ENCODE data around the gene KIF26B.
"Not testable (repeated sequence)": the region's sequence is repeated elsewhere in the genome, so short reads cannot be mapped to it uniquely, and the experiment has no call there.

Gene KIF26B

GRCh38 chr1:245704341-245704740, 549.6 kb downstream of the KIF26B start:
- Histone ChIP-seq H3K36me3 (ENCODE audit: control insufficient read depth, low read depth, low read length) (no peaks in the 10 kb centered on the region), H3K4me3 (ENCODE audit: low read length) (no peak overlapping the region), H3K9me3 (ENCODE audit: control insufficient read depth, low read depth, low read length) (no peaks in the 10 kb centered on the region), H3K9ac (ENCODE audit: low read length) (no peak overlapping the region), H3K27ac (ENCODE audit: low read length) (no peak overlapping the region), H3K4me1 (ENCODE audit: control insufficient read depth, low read depth, low read length) (peaks cover 4% of the 10 kb centered on the region), H3K27me3 (ENCODE audit: control insufficient read depth, insufficient read depth, low read length) (no peaks in the 10 kb centered on the region)

GRCh38 chr1:245704765-245705164, 550.0 kb downstream of the KIF26B start:
- Histone ChIP-seq H3K27ac (ENCODE audit: low read length) (no peak overlapping the region), H3K27me3 (ENCODE audit: control insufficient read depth, insufficient read depth, low read length) (no peaks in the 10 kb centered on the region), H3K4me3 (ENCODE audit: low read length) (no peak overlapping the region), H3K36me3 (ENCODE audit: control insufficient read depth, low read depth, low read length) (no peaks in the 10 kb centered on the region), H3K4me1 (ENCODE audit: control insufficient read depth, low read depth, low read length) (peaks cover 4% of the 10 kb centered on the region), H3K9me3 (ENCODE audit: control insufficient read depth, low read depth, low read length) (no peaks in the 10 kb centered on the region), H3K9ac (ENCODE audit: low read length) (no peak overlapping the region)

- H3K9ac ChIP-seq (ENCODE audit: low read length) = no peak overlapping the region
- H3K4me3 ChIP-seq (ENCODE audit: low read length) = no peak overlapping the region
- no peaks in the 10 kb centered on the region for H3K36me3 ChIP-seq (ENCODE audit: control insufficient read depth, low read depth, low read length)
- H3K9me3 ChIP-seq (ENCODE audit: control insufficient read depth, low read depth, low read length) = no peaks in the 10 kb centered on the region
- H3K27ac ChIP-seq (ENCODE audit: low read length) = no peak overlapping the region
- no peaks in the 10 kb centered on the region for H3K27me3 ChIP-seq (ENCODE audit: control insufficient read depth, insufficient read depth, low read length)
- H3K4me1 ChIP-seq (ENCODE audit: control insufficient read depth, low read depth, low read length) = peaks cover 9% of the 10 kb centered on the region
Observed at GRCh38 chr1:245707941-245708340, 553.2 kb downstream of the KIF26B start.

GRCh38 chr1:245710961-245711903, 556.4 kb downstream of the KIF26B start:
- Histone ChIP-seq H3K9ac (ENCODE audit: low read length) (no peak overlapping the region), H3K4me3 (ENCODE audit: low read length) (peak overlapping the region; percentile 14), H3K4me1 (ENCODE audit: control insufficient read depth, low read depth, low read length) (peaks cover 5% of the 10 kb centered on the region), H3K36me3 (ENCODE audit: control insufficient read depth, low read depth, low read length) (no peaks in the 10 kb centered on the region), H3K27me3 (ENCODE audit: control insufficient read depth, insufficient read depth, low read length) (no peaks in the 10 kb centered on the region), H3K27ac (ENCODE audit: low read length) (no peak overlapping the region), H3K9me3 (ENCODE audit: control insufficient read depth, low read depth, low read length) (no peaks in the 10 kb centered on the region)

GRCh38 chr1:245714027-245714426, 559.2 kb downstream of the KIF26B start:
- H3K36me3 ChIP-seq (ENCODE audit: control insufficient read depth, low read depth, low read length); H3K27ac ChIP-seq (ENCODE audit: low read length); H3K27me3 ChIP-seq (ENCODE audit: control insufficient read depth, insufficient read depth, low read length); H3K9ac ChIP-seq (ENCODE audit: low read length); H3K4me3 ChIP-seq (ENCODE audit: low read length); H3K9me3 ChIP-seq (ENCODE audit: control insufficient read depth, low read depth, low read length); H3K4me1 ChIP-seq (ENCODE audit: control insufficient read depth, low read depth, low read length): not testable (repeated sequence)

GRCh38 chr1:245715291-245715701, 560.5 kb downstream of the KIF26B start:
- H3K9me3 ChIP-seq (ENCODE audit: control insufficient read depth, low read depth, low read length) = no peaks in the 10 kb centered on the region
- no peaks in the 10 kb centered on the region for H3K36me3 ChIP-seq (ENCODE audit: control insufficient read depth, low read depth, low read length)
- H3K9ac ChIP-seq (ENCODE audit: low read length) = no peak overlapping the region
- H3K27ac ChIP-seq (ENCODE audit: low read length) = no peak overlapping the region
- no peaks in the 10 kb centered on the region for H3K27me3 ChIP-seq (ENCODE audit: control insufficient read depth, insufficient read depth, low read length)
- H3K4me1 ChIP-seq (ENCODE audit: control insufficient read depth, low read depth, low read length) = peaks cover 5% of the 10 kb centered on the region
- no peak overlapping the region for H3K4me3 ChIP-seq (ENCODE audit: low read length)

- H3K27ac ChIP-seq (ENCODE audit: low read length) = no peak overlapping the region
- H3K36me3 ChIP-seq (ENCODE audit: control insufficient read depth, low read depth, low read length) = no peaks in the 10 kb centered on the region
- no peak overlapping the region for H3K4me3 ChIP-seq (ENCODE audit: low read length)
- H3K4me1 ChIP-seq (ENCODE audit: control insufficient read depth, low read depth, low read length) = peaks cover 5% of the 10 kb centered on the region
- H3K9me3 ChIP-seq (ENCODE audit: control insufficient read depth, low read depth, low read length) = no peaks in the 10 kb centered on the region
- H3K27me3 ChIP-seq (ENCODE audit: control insufficient read depth, insufficient read depth, low read length) = no peaks in the 10 kb centered on the region
- no peak overlapping the region for H3K9ac ChIP-seq (ENCODE audit: low read length)
Observed at GRCh38 chr1:245715970-245716369, 561.2 kb downstream of the KIF26B start.

- H3K9ac ChIP-seq (ENCODE audit: low read length) = no peak overlapping the region
Observed at GRCh38 chr1:245716561-245716960, 561.8 kb downstream of the KIF26B start.

GRCh38 chr1:245717611-245718010, 562.8 kb downstream of the KIF26B start:
- Histone ChIP-seq H3K9me3 (ENCODE audit: control insufficient read depth, low read depth, low read length) (no peaks in the 10 kb centered on the region), H3K27ac (ENCODE audit: low read length) (no peak overlapping the region), H3K27me3 (ENCODE audit: control insufficient read depth, insufficient read depth, low read length) (no peaks in the 10 kb centered on the region), H3K9ac (ENCODE audit: low read length) (no peak overlapping the region), H3K4me1 (ENCODE audit: control insufficient read depth, low read depth, low read length) (no peaks in the 10 kb centered on the region), H3K36me3 (ENCODE audit: control insufficient read depth, low read depth, low read length) (no peaks in the 10 kb centered on the region), H3K4me3 (ENCODE audit: low read length) (no peak overlapping the region)

More at GRCh38 chr1:245716561-245716960, 561.8 kb downstream of the KIF26B start:
- H3K27me3 ChIP-seq (ENCODE audit: control insufficient read depth, insufficient read depth, low read length) = no peaks in the 10 kb centered on the region
- no peaks in the 10 kb centered on the region for H3K36me3 ChIP-seq (ENCODE audit: control insufficient read depth, low read depth, low read length)
- no peaks in the 10 kb centered on the region for H3K9me3 ChIP-seq (ENCODE audit: control insufficient read depth, low read depth, low read length)
- H3K4me3 ChIP-seq (ENCODE audit: low read length) = no peak overlapping the region
- peaks cover 2% of the 10 kb centered on the region for H3K4me1 ChIP-seq (ENCODE audit: control insufficient read depth, low read depth, low read length)
- no peak overlapping the region for H3K27ac ChIP-seq (ENCODE audit: low read length)

- Histone ChIP-seq H3K27me3 (ENCODE audit: control insufficient read depth, insufficient read depth, low read length) (no peaks in the 10 kb centered on the region), H3K9me3 (ENCODE audit: control insufficient read depth, low read depth, low read length) (no peaks in the 10 kb centered on the region), H3K4me1 (ENCODE audit: control insufficient read depth, low read depth, low read length) (no peaks in the 10 kb centered on the region), H3K27ac (ENCODE audit: low read length) (no peak overlapping the region), H3K9ac (ENCODE audit: low read length) (no peak overlapping the region), H3K4me3 (ENCODE audit: low read length) (no peak overlapping the region), H3K36me3 (ENCODE audit: control insufficient read depth, low read depth, low read length) (no peaks in the 10 kb centered on the region)
Observed at GRCh38 chr1:245718123-245718522, 563.3 kb downstream of the KIF26B start.

GRCh38 chr1:245718951-245719350, 564.2 kb downstream of the KIF26B start:
- H3K4me1 ChIP-seq (ENCODE audit: control insufficient read depth, low read depth, low read length) = no peaks in the 10 kb centered on the region
- H3K9me3 ChIP-seq (ENCODE audit: control insufficient read depth, low read depth, low read length) = no peaks in the 10 kb centered on the region
- H3K27me3 ChIP-seq (ENCODE audit: control insufficient read depth, insufficient read depth, low read length) = no peaks in the 10 kb centered on the region
- no peaks in the 10 kb centered on the region for H3K36me3 ChIP-seq (ENCODE audit: control insufficient read depth, low read depth, low read length)
- H3K27ac ChIP-seq (ENCODE audit: low read length) = no peak overlapping the region
- H3K9ac ChIP-seq (ENCODE audit: low read length) = no peak overlapping the region
- no peak overlapping the region for H3K4me3 ChIP-seq (ENCODE audit: low read length)

GRCh38 chr1:245721488-245721887, 566.7 kb downstream of the KIF26B start:
- no peaks in the 10 kb centered on the region for H3K9me3 ChIP-seq (ENCODE audit: control insufficient read depth, low read depth, low read length)
- H3K27ac ChIP-seq (ENCODE audit: low read length) = no peak overlapping the region
- H3K4me3 ChIP-seq (ENCODE audit: low read length) = no peak overlapping the region
- H3K27me3 ChIP-seq (ENCODE audit: control insufficient read depth, insufficient read depth, low read length) = no peaks in the 10 kb centered on the region
- H3K4me1 ChIP-seq (ENCODE audit: control insufficient read depth, low read depth, low read length) = no peaks in the 10 kb centered on the region
- H3K9ac ChIP-seq (ENCODE audit: low read length) = no peak overlapping the region
- no peaks in the 10 kb centered on the region for H3K36me3 ChIP-seq (ENCODE audit: control insufficient read depth, low read depth, low read length)
